Ecto neural progenitor cell (in vitro differentiated cells): ENCODE data around the gene CXCL16.

Experiments
- DNase-seq: peaks from one replicate; pipeline ENCODE4 v3.0.0-alpha.2; 2018; ENCODE audit warnings: low spot score

Gene CXCL16

GRCh38 chr17:4739122-4740024 is at the start of gene CXCL16, which contains the start of gene ZMYND15:
TSS of gene CXCL16 (minus strand) at chr17:4739928. CDS start at chr17:4739339, 589 bp downstream.
TSS of gene ZMYND15 (plus strand) at chr17:4739833. CDS start at chr17:4740549, 716 bp downstream.
- peak; percentile 75 for DNase-seq

- DNase-seq = peak; percentile 74
Measured at GRCh38 chr17:4788807-4789700, 49.3 kb upstream of the CXCL16 start, which contains the start of gene GLTPD2. TSS of gene GLTPD2 (plus strand) at chr17:4788964. CDS start at chr17:4789012, 48 bp downstream.

- no peak for DNase-seq
Measured at GRCh38 chr17:4788159-4788806, 48.6 kb upstream of the CXCL16 start.

- DNase-seq = no peak
Measured at GRCh38 chr17:4786516-4786915, 46.8 kb upstream of the CXCL16 start.

- DNase-seq = peak; percentile 69
Measured at GRCh38 chr17:4786106-4786511, 46.4 kb upstream of the CXCL16 start, which contains the start of gene VMO1. TSS of gene VMO1 (minus strand) at chr17:4786364. CDS start at chr17:4786352, 12 bp downstream.

- no peak for DNase-seq
Measured at GRCh38 chr17:4785311-4786105, 45.8 kb upstream of the CXCL16 start.

- no peak for DNase-seq
Measured at GRCh38 chr17:4782652-4783051, 42.9 kb upstream of the CXCL16 start.

- DNase-seq = no peak
Measured at GRCh38 chr17:4780325-4780955, 40.7 kb upstream of the CXCL16 start.

GRCh38 chr17:4777969-4778760 is 38.4 kb upstream of the CXCL16 start:
- DNase-seq = no peak

GRCh38 chr17:4772235-4772613 is 32.5 kb upstream of the CXCL16 start:
- no peak for DNase-seq

GRCh38 chr17:4771519-4772234 is 31.9 kb upstream of the CXCL16 start, which contains the start of gene TM4SF5:
TSS of gene TM4SF5 (plus strand) at chr17:4771886. CDS start at chr17:4771923, 37 bp downstream.
- DNase-seq = no peak

GRCh38 chr17:4769628-4770027 is 29.9 kb upstream of the CXCL16 start:
- DNase-seq = no peak

GRCh38 chr17:4768298-4768697 is 28.6 kb upstream of the CXCL16 start:
- no peak for DNase-seq

GRCh38 chr17:4766723-4767122 is 27.0 kb upstream of the CXCL16 start:
- DNase-seq = no peak

- DNase-seq = no peak
Measured at GRCh38 chr17:4766201-4766600, 26.5 kb upstream of the CXCL16 start.

GRCh38 chr17:4764595-4764994 is 24.9 kb upstream of the CXCL16 start:
- DNase-seq = no peak

GRCh38 chr17:4759776-4760236 is 20.1 kb upstream of the CXCL16 start:
- DNase-seq = no peak

GRCh38 chr17:4753392-4753791 is 13.7 kb upstream of the CXCL16 start:
- DNase-seq = no peak

- DNase-seq = no peak
Measured at GRCh38 chr17:4751932-4752331, 12.2 kb upstream of the CXCL16 start.
